NT2/D1 (cell line): Measurements from ENCODE around the gene NDE1.
"Not testable (repeated sequence)": the region's sequence is repeated elsewhere in the genome, so short reads cannot be mapped to it uniquely, and the experiment has no call there.

Experiments
- DNase-seq: peaks from one replicate; pipeline ENCODE4 v3.0.0-alpha.2; 2011; ENCODE audit warnings: low read depth, low spot score
- H3K27me3 ChIP-seq: 2 replicates; pipeline ENCODE4 v1.6.0; 2011; ENCODE audit warnings: mild to moderate bottlenecking; ENCODE audit not compliant: insufficient read length, insufficient read depth
- H3K36me3 ChIP-seq: 2 replicates; pipeline ENCODE4 v1.6.1; 2011; ENCODE audit warnings: mild to moderate bottlenecking, low read length, mixed read lengths; ENCODE audit not compliant: insufficient read depth, insufficient read length
- H3K4me1 ChIP-seq: 2 replicates; pipeline ENCODE4 v1.5.1; 2011; ENCODE audit not compliant: insufficient read depth, insufficient read length
- H3K4me3 ChIP-seq: 2 replicates; pipeline ENCODE4 v1.5.1; 2011; ENCODE audit warnings: low read depth; ENCODE audit not compliant: insufficient read length
- H3K9ac ChIP-seq: 2 replicates; pipeline ENCODE4 v1.6.0; 2011; ENCODE audit warnings: low read depth; ENCODE audit not compliant: insufficient read length
- H3K9me3 ChIP-seq: 2 replicates; pipeline ENCODE4 v1.5.1; 2011; ENCODE audit warnings: mild to moderate bottlenecking, low read length; ENCODE audit not compliant: insufficient read depth
- SUZ12 ChIP-seq: IDR thresholded peaks from 2 replicates; pipeline ENCODE4 v1.6.1; 2011; ENCODE audit not compliant: insufficient read length, insufficient read depth; ENCODE audit errors: extremely low read depth
- YY1 ChIP-seq: IDR thresholded peaks from 2 replicates; pipeline ENCODE4 v1.6.1; 2011; ENCODE audit not compliant: insufficient read length, insufficient read depth
- ZNF274 ChIP-seq: IDR thresholded peaks from 2 replicates; pipeline ENCODE4 v1.6.1; 2011; ENCODE audit warnings: mild to moderate bottlenecking, low read depth, low read length

The NDE1 gene

DNA sequence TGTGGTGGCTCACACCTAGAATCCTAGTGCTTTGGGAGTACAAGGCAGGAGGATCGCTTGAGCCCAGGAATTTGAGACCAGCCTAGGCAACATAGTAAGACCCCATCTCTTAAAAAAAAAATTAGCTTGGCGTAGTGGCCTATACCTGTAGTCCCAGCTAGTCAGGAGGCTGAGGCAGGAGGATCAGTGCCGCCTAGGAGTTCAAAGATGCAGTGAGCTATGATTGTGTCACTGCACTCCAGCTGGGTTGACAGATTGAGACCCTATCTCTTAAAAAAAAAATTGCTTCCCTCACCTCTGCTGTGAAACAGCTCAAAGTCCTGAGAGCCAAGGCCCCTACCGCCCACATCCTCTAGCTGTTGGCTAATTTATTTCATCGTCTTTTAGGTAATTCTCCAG is 10.2 kb downstream of the NDE1 start:
- Histone ChIP-seq H3K4me3 (no peak overlapping the region), H3K36me3 (peaks cover 25% of the 10 kb centered on the region), H3K27me3 (no peaks in the 10 kb centered on the region), H3K9me3 (no peaks in the 10 kb centered on the region), H3K9ac (no peak overlapping the region), H3K4me1 (peaks cover 2% of the 10 kb centered on the region)
- TF ChIP-seq YY1: no peak
- no peak for TF ChIP-seq SUZ12
- TF ChIP-seq ZNF274: no peak
- no peak for DNase-seq

DNA sequence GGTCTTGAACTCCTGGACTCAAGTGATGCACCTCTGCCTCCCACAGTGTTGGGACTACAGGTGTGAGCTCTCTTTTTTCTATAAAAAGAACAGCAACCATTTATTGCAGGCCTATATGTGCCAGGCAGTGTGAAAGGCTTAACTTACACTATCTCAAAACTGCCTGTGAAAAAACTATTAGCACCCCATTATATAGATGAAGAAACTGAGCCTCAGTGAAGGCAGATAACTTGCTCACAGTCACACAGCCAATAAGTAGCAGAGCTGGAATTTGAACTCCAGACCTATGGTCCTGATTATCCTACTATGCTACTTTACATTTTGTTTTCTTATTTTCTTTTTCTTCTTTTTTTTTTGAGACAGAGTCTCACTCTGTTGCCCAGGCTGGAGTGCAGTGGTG is 15.1 kb downstream of the NDE1 start:
- peaks cover 63% of the 10 kb centered on the region for H3K36me3 ChIP-seq

DNA sequence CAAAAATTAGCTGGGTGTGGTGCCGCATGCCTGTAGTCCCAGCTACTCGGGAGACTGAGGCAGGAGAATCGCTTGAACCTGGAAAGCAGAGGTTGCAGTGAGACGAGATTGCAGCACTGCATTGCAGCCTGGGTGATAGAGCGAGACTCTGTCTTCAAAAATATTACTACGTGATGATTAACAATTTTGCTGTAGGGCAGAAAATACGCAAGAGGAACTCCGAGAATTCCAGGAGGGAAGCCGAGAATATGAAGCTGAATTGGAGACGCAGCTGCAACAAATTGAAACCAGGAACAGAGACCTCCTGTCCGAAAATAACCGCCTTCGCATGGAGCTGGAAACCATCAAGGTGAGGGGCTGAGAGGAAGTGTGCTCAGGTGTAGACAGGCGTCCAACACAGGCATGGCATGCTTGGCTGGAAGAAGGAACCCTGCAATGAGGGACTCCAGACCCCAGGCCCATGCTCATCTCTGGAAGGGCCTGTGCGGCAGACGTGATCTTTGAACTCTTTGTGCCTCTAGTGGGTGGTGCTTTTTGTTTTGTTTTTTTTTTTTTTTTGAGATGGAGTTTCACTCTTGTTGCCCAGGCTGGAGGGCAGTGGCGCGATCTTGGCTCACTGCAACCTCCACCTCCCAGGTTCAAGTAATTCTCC is 17.2 kb downstream of the NDE1 start:
- Histone ChIP-seq H3K36me3 (peaks cover 71% of the 10 kb centered on the region), H3K4me1 (no peaks in the 10 kb centered on the region), H3K9ac (no peak overlapping the region), H3K27me3 (no peaks in the 10 kb centered on the region), H3K4me3 (no peak overlapping the region), H3K9me3 (no peaks in the 10 kb centered on the region)
- DNase-seq: no peak
- TF ChIP-seq YY1: no peak
- no peak for TF ChIP-seq SUZ12
- no peak for TF ChIP-seq ZNF274

More for the DNA sequence above, 15.1 kb downstream of the NDE1 start:
- H3K4me3 ChIP-seq: no peak overlapping the region
- H3K9me3 ChIP-seq: no peaks in the 10 kb centered on the region
- peaks cover 2% of the 10 kb centered on the region for H3K4me1 ChIP-seq
- DNase-seq: no peak
- H3K27me3 ChIP-seq: no peaks in the 10 kb centered on the region
- no peak overlapping the region for H3K9ac ChIP-seq
- TF ChIP-seq ZNF274: no peak
- TF ChIP-seq YY1: no peak
- no peak for TF ChIP-seq SUZ12

DNA sequence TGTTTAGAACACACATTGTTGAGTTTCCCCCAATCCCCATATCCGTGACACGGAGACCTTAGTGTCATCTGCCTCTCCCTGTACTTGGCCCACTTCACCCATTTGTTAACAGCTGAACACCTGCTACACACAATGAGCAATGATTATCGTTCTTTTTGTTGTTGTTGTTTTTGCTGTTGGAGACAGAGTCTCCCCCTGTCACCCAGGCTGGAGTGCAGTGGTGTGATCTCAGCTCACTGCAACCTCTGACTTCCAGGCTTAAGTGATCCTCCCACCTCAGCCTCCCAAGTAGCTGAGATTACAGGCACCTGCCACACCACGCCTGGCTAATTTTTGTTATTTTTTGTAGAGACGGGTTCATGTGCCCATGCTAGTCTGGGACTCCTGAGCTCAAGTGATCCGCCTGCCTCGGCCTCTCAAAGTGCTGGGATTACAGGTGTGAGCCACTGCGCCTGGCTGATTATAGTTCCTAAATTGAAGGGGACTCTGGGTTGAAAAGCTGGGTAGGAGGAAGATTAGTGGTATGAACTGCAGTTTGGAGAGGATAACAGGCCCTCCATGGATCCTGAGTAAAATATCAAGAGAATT is 21.6 kb downstream of the NDE1 start:
- H3K27me3 ChIP-seq: no peaks in the 10 kb centered on the region
- H3K9ac ChIP-seq: no peak overlapping the region
- TF ChIP-seq ZNF274 (no peak), YY1 (no peak), SUZ12 (no peak)
- H3K4me1 ChIP-seq: peaks cover 5% of the 10 kb centered on the region
- H3K4me3 ChIP-seq: no peak overlapping the region
- DNase-seq: no peak
- H3K36me3 ChIP-seq: peaks cover 58% of the 10 kb centered on the region
- no peaks in the 10 kb centered on the region for H3K9me3 ChIP-seq

DNA sequence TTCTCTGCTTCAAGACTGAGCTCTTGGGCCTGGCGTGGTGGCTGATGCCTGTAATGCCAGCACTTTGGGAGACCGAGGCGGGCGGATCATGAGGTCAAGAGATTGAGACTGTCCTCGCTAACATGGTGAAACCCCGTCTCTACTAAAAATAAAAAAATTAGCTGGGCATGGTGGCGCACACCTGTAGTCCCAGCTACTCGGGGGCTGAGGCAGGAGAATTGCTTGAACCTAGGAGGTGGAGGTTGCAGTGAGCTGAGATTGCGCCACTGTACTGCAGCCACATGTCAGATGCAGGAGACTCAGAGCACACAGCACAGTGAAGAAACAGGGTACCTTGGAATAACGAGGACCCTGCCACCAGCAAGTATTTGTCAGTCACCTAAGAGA is 22.1 kb downstream of the NDE1 start:
- not testable (repeated sequence) for DNase-seq, H3K9ac ChIP-seq, H3K27me3 ChIP-seq, H3K9me3 ChIP-seq, H3K4me1 ChIP-seq, H3K4me3 ChIP-seq
- H3K36me3 ChIP-seq: peaks cover 55% of the 10 kb centered on the region

DNA sequence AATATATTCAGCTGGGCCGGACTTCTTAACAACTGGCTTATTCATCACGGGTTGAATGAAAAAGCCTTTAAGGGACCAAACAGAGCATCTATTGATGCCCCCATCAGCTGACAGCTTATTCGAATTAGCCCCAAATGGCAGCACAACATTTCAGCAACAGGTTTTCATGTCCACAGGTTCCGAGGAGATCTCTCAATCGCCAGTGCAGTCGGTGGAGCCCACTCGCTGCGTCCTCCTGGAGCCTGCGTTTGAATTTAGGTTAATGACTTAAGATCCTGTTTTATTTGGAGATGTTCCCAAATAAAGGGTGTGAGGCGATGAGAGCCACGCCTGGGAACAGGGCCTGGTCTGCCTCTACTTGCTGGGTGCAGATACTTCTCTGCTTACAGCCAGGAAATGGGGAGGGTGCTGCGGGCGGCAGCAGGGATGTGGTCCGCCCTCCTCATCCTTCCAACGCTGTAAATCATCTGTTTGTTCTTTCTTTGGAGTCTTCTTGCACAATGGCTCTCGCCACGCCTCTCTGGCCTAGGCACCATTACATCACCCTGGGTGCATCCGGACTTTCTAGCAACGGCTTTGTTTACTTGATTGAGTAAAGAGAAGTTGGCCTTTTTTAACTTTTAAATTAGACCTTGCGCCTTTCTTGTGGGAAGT is 22.6 kb downstream of the NDE1 start:
- Histone ChIP-seq H3K9ac (no peak overlapping the region), H3K27me3 (no peaks in the 10 kb centered on the region), H3K4me1 (peaks cover 5% of the 10 kb centered on the region), H3K4me3 (no peak overlapping the region), H3K36me3 (peaks cover 53% of the 10 kb centered on the region), H3K9me3 (no peaks in the 10 kb centered on the region)
- no peak for TF ChIP-seq SUZ12
- TF ChIP-seq YY1: no peak
- peak; percentile 57 for DNase-seq

DNA sequence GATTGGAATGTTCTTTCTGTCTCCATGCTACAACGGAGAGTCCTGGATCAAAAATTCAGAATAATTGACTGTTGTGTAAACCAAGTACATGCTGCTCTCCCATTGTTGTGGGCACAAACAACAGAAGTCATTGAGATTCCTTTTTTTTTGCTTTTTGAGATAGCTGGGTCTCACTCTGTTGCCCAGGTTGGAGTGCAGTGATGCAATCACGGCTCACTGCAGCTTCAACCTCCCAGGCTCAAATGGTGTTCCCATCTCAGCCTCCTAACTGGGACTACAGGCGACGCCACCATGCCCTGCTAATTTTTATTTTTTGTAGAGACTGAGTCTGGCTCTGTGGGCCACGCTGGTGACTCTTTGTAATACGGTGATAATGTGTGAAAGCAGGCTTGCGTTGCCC is 24.5 kb downstream of the NDE1 start:
- Histone ChIP-seq H3K9me3 (no peaks in the 10 kb centered on the region), H3K9ac (no peak overlapping the region), H3K36me3 (peaks cover 55% of the 10 kb centered on the region), H3K4me1 (peaks cover 5% of the 10 kb centered on the region), H3K27me3 (no peaks in the 10 kb centered on the region), H3K4me3 (no peak overlapping the region)
- no peak for DNase-seq
- no peak for TF ChIP-seq YY1
